Measurements from ENCODE around the gene THEMIS2.

THEMIS2 gene

GRCh38 chr1:27862671-27863537 lies 9.4 kb upstream of the THEMIS2 start:
- DNase-seq (ENCODE audit: low read depth), result peak; percentile 100
- no peak for TF ChIP-seq CTCF (conservative IDR thresholded peaks at IDR 0.05; ENCODE audit: control insufficient read depth, insufficient read depth, low read depth, low read length)
- peak overlapping the region; percentile 12 for H3K4me3 ChIP-seq (ENCODE audit: control insufficient read depth, low read depth, low read length)

DNA sequence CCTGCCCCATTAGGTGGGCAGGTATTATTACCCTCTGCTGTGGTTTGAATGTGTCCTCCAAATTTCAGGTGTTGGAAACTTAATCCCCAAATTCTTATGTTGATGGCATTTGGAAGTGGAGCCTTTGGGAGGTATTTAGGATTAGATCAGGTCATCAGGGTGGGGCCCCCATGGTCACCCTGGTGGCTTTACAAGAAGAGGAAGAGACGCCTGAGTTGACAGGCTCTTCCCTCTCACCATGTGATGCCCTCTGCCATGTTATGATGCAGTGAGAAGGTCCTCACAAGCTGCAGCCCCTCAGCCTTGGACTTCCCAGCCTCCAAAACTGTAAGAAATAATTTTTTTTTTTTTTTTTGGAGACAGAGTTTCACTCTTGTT lies 8.8 kb upstream of the THEMIS2 start:
- TF ChIP-seq CTCF (conservative IDR thresholded peaks at IDR 0.05; ENCODE audit: control insufficient read depth, insufficient read depth, low read depth, low read length), result no peak
- no peak for DNase-seq (ENCODE audit: low read depth)
- no peak overlapping the region for H3K4me3 ChIP-seq (ENCODE audit: control insufficient read depth, low read depth, low read length)

- no peak for DNase-seq (ENCODE audit: low read depth)
- H3K4me3 ChIP-seq (ENCODE audit: control insufficient read depth, low read depth, low read length), result no peak overlapping the region
- no peak for TF ChIP-seq CTCF (conservative IDR thresholded peaks at IDR 0.05; ENCODE audit: control insufficient read depth, insufficient read depth, low read depth, low read length)
Observed at GRCh38 chr1:27864264-27864895, 8.0 kb upstream of the THEMIS2 start.

DNA sequence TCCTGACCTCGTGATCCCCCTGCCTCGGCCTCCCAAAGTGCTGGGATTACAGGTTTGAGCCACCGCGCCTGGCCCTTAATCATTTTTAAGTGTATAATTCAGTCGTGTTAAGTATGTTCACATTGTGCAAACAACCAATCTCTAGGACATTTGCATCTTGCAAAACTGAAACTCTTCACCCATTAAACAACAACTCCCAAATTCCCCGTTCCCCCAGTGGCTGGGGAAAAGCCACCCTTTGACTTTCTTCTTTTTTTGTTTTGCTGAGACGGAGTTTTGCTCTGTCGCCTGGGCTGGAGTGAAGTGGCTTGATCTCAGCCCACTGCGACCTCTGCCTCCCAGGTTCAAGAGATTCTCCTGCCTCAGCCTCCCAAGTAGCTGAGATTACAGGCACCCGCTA lies 6.5 kb upstream of the THEMIS2 start:
- no peak for TF ChIP-seq CTCF (conservative IDR thresholded peaks at IDR 0.05; ENCODE audit: control insufficient read depth, insufficient read depth, low read depth, low read length)
- no peak overlapping the region for H3K4me3 ChIP-seq (ENCODE audit: control insufficient read depth, low read depth, low read length)
- DNase-seq (ENCODE audit: low read depth), result no peak

DNA sequence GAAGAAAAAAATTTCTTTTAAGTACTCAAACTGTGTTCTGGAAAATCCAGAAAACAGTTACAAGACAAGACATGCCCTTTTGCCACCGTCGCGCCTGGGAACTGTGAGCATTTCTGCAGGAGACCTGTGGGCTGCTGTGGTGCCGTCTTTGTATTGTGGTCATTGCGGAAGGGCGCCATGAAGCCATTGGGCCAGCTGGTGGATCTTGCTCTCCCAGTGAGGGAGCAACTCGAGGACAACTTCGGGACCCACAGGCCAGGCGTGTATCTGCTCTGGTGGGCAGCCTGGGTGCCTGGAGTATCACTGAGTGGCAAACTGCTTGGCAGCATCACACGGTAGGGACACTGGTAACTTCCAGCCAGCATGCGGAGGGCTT lies 3.8 kb upstream of the THEMIS2 start:
- no peak overlapping the region for H3K4me3 ChIP-seq (ENCODE audit: control insufficient read depth, low read depth, low read length)
- no peak for DNase-seq (ENCODE audit: low read depth)

More for the DNA sequence above, 3.8 kb upstream of the THEMIS2 start:
- no peak for TF ChIP-seq CTCF (conservative IDR thresholded peaks at IDR 0.05; ENCODE audit: control insufficient read depth, insufficient read depth, low read depth, low read length)
